ENCODE data around the gene CLCNKA.
"Not testable (repeated sequence)": the region's sequence is repeated elsewhere in the genome, so short reads cannot be mapped to it uniquely, and the experiment has no call there.

Gene CLCNKA

DNA sequence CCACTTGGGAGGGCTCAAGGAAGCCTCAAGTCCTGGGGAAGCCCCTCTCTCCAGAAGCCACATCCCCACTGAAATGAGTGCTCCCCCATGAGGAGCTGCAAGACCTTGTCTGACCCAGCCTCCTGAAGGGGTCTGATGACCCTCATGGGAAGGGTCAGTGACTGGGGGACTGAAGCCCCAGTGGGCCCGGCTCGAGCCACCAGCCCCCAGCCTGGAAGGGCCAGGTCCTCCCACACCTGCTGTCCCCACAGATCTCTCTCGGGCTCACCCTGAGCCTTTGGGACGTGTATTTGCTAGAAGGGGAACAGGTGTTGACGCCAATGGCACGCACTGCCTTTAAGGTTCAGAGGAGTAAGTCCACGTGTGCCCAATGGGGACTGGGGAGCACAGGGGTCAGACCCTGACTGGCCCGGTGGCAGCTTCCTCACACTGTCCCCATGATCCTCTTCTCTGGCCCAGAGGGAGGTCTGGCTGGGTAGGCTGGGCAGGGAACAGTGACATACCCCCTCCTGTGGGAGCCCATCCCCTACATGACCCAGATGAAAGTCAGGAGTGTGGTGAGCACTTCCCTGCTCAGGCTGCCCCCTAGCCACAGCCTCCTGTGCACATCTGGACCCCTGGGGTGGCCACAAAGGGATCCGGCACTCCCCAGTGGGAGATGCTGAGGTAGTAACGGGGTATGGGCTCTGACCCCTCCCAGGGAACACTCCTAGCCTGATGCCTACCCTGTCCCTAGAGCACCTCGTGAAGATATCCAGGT lies 30.2 kb upstream of the CLCNKA start:
- Mint-ChIP-seq H3K36me3 (ENCODE audit: insufficient read depth) (no peaks in the 10 kb centered on the region), H3K27me3 (peaks cover 0 to 38% of the 10 kb centered on the region in 2 donors), H3K4me1 (ENCODE audit: low read depth in 2 of 2) (no peaks in the 10 kb centered on the region), H3K27ac (peak overlapping the region in 1 of 2 donors; percentile 55), H3K9me3 (no peaks in the 10 kb centered on the region), H3K4me3 (no peak overlapping the region)
- DNase-seq: no peak
- ATAC-seq (replicated peaks): no peak

DNA sequence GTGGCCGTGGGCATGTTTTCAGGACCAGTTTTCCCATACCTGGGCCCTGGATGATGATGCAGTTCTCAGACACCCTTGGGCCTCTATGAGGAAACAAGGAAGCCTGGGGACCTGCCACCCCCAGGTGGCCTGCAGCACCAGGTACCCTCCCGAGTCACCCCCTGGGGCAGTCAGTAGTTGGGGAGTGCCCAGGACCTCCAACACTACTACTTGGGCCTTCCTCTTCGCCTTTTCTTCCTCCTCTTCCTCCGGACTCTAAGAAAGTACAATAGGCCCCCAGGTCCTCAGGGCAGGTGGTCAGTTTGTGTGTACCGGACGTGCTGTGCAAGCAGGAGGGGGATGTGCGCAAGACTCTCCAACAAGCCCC lies 29.7 kb upstream of the CLCNKA start:
- Mint-ChIP-seq H3K4me1 (ENCODE audit: low read depth in 2 of 2) (no peaks in the 10 kb centered on the region), H3K9me3 (no peaks in the 10 kb centered on the region), H3K27me3 (peaks cover 0 to 38% of the 10 kb centered on the region in 2 donors), H3K27ac (peak overlapping the region in 1 of 2 donors; percentile 55), H3K36me3 (ENCODE audit: insufficient read depth) (no peaks in the 10 kb centered on the region), H3K4me3 (no peak overlapping the region)
- ATAC-seq (replicated peaks) (no peak), DNase-seq (no peak)

DNA sequence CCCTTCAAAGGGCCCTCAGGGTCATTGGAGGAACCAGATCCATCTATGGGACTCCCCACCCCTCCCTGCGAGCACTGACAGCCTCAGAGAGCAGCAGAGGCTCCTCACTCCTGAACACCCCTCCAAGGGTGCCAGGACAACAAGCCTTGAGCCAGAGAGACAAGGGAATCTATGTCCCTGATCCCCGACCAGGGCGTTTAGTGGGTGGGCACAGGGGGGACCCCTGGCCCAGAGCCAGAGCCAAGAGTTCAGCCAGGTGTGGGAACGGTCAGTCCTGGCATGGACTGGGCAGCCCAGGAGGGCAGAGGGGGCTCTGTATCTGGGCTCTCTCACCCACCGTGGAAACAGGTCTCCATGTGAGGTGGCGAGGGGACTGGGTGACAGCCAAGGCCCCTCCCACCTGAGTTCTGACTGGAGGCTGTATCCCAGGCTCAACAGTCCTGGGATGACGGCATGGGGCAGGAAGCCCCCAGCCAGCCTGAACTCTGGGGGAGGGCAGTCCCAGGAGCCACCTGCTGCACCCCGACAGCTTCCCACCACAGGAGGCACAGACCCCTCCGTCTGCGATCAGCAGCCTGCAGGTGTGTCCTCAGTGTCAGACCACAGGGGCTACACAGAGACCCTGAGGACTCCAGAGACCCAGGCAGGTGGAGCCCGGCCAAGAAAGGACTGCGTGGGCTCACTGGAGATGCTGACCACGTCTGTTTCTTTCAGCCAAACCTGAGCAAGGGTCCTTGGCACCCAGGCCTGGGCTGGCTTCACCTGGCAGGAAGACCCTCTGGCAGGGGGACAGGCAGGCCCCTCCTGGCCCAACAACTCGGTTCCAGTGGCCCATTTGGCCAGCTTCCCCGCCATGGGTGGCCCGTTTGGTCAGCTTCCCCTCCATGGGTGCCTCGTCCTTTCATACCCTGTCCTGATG lies 29.0 kb upstream of the CLCNKA start:
- Mint-ChIP-seq H3K9me3 (no peaks in the 10 kb centered on the region), H3K27ac (peak overlapping the region in 1 of 2 donors; percentile 55), H3K4me3 (no peak overlapping the region), H3K27me3 (peaks cover 0 to 44% of the 10 kb centered on the region in 2 donors), H3K4me1 (ENCODE audit: low read depth in 2 of 2) (no peaks in the 10 kb centered on the region), H3K36me3 (ENCODE audit: insufficient read depth) (no peaks in the 10 kb centered on the region)
- DNase-seq (no peak), ATAC-seq (replicated peaks) (no peak)

DNA sequence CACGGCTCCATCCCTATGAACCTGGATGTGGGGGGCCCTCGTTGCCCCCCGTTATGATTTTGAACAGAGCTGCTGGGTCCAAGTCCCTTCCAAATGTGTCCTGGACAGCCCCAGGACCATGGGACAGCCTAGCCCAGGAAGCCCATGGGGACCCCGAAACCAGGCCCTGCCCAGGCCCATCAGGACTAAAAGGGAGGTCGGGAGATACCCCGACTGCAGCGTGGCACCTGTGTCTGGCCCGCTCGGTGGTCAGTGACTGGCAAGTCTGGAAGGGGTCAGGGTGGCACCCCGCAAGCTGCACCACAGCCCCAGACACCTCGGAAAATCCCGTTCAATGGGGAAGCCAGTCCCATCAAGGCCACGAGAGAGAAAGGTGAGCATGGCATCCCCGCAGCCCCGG lies 28.2 kb upstream of the CLCNKA start:
- no peaks in the 10 kb centered on the region for H3K36me3 Mint-ChIP-seq (ENCODE audit: insufficient read depth)
- ATAC-seq (replicated peaks) (no peak), DNase-seq (no peak)
- H3K4me3 Mint-ChIP-seq: no peak overlapping the region
- H3K27me3 Mint-ChIP-seq: peaks cover 0 to 46% of the 10 kb centered on the region in 2 donors
- H3K9me3 Mint-ChIP-seq: no peaks in the 10 kb centered on the region
- H3K27ac Mint-ChIP-seq: no peak overlapping the region
- no peaks in the 10 kb centered on the region for H3K4me1 Mint-ChIP-seq (ENCODE audit: low read depth in 2 of 2)

DNA sequence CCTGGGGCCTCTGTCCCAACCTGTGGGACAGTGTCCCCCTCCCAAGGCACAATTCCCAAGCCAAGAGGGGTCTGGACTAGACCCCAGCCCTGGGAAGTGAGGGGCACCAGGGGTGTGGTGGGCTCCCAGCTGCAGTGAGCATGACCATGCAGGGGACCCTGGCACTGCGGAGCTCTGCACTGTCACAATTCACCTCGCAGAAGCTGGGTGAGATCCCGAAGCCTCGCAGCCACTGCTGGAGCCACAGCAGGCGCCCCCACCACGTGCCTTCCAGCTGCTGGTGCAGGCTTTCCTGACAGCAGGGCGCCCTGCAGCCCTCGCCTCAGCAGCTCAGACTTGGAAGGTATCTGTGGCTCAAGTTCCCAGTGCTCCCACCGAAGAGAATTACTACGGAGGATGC lies 27.8 kb upstream of the CLCNKA start:
- no peak overlapping the region for H3K4me3 Mint-ChIP-seq
- DNase-seq (no peak), ATAC-seq (replicated peaks) (no peak)
- no peaks in the 10 kb centered on the region for H3K4me1 Mint-ChIP-seq (ENCODE audit: low read depth in 2 of 2)
- H3K9me3 Mint-ChIP-seq: no peaks in the 10 kb centered on the region
- no peak overlapping the region for H3K27ac Mint-ChIP-seq
- H3K36me3 Mint-ChIP-seq (ENCODE audit: insufficient read depth): no peaks in the 10 kb centered on the region
- H3K27me3 Mint-ChIP-seq: peaks cover 0 to 42% of the 10 kb centered on the region in 2 donors

DNA sequence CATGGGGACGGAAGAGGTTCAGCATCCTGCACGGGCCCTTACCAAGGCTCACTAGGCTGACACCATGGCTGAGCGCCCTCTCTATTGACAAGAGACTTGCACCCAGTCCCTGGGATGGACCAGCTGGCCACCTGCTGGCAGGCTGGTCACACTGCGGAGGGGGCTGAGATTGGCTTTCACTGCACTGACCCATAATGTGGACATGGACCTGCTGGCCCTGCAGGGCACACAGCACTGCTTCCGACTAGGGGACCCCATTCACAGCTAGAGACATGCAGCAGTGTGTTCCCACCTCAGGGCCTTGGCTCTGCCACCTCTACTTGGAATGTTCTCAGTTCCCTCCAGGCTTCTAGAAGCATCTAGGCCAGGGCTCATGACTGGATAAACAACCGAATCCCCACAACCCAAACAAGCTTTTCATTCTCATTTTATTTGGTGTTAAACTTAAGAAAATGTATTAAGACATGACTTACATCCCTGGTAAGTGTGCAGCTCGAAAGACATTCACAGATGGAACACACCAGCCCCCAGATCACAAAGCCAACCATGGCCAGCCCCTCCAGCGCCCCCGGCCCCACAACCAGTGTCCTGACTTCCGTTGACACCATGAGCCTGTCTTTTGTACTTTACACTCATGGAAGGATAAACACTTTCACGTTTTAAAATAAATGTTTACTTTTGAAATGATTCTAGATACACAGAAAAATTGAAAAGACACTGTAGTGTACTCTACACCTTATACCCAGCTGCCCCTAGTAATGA lies 27.1 kb upstream of the CLCNKA start:
- H3K27me3 Mint-ChIP-seq: peaks cover 0 to 37% of the 10 kb centered on the region in 2 donors
- ATAC-seq (replicated peaks): peak; percentile 58
- peak; percentile 15 to 29 (median 29) for DNase-seq
- H3K9me3 Mint-ChIP-seq: no peaks in the 10 kb centered on the region
- no peak overlapping the region for H3K4me3 Mint-ChIP-seq
- no peaks in the 10 kb centered on the region for H3K4me1 Mint-ChIP-seq (ENCODE audit: low read depth in 2 of 2)
- H3K27ac Mint-ChIP-seq: peak overlapping the region in 1 of 2 donors; percentile 71
- H3K36me3 Mint-ChIP-seq (ENCODE audit: insufficient read depth): no peaks in the 10 kb centered on the region

DNA sequence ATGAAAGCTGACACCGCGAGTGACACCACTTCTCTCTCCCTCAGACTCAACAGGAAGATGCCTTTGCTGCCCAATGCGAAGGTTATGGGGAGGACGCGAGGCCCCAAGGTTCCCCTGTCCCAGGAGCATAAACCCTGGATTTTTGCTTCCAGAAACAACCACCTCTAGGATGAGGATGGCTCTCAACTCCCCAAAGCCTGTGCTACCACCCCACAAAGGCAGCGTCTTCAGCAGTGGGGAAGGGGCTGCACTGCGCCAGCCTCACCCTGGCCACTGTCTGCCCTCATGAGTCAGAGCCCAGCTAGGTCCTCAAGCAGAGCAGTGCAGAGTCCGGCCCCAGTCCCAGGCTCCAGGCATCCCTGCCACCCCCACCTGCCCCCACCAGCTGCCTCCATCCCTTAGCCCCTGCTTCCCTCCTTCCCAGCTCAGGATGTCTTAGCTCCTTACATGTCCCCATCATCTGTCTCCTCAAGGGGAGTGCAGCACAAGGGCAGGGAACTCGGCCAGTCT lies 24.7 kb upstream of the CLCNKA start:
- ATAC-seq (replicated peaks) (no peak), DNase-seq (no peak)
- H3K9me3 Mint-ChIP-seq: no peaks in the 10 kb centered on the region
- peaks cover 0 to 28% of the 10 kb centered on the region in 2 donors for H3K27me3 Mint-ChIP-seq
- H3K36me3 Mint-ChIP-seq (ENCODE audit: insufficient read depth): no peaks in the 10 kb centered on the region
- H3K4me3 Mint-ChIP-seq: no peak overlapping the region
- H3K27ac Mint-ChIP-seq: no peak overlapping the region
- no peaks in the 10 kb centered on the region for H3K4me1 Mint-ChIP-seq (ENCODE audit: low read depth in 2 of 2)

DNA sequence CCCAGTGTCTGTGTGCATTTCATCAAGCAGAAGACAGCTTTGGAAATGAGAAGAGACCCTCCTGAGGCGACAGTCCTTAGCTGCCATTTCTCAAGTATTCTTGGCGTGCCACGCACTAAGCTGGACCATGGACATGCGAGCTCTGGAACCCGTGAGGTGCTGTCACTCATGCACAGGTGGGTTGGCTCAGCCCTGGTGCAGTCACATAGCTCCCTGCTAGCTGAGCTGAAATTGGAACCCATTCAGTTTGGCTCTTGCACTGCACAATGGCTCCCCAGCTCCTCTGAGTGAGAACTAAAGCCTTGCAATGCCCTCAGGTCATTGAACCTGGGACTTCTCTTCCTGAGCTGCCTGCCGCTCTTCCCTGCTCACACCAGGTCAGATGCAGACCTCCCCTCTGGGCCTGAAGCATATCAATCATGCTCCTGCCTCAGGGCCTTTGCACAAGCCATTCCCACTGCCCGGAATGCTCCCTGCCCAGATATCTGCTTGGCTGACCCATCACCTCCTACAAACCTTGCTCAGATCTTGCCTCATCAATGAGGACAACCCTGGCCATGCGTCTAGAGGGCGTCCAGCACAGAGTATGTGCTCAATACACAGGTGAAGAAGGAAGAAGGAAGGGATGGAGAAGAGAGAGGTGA lies 24.1 kb upstream of the CLCNKA start:
- Mint-ChIP-seq H3K9me3 (no peaks in the 10 kb centered on the region), H3K27me3 (peaks cover 0 to 26% of the 10 kb centered on the region in 2 donors), H3K36me3 (ENCODE audit: insufficient read depth) (no peaks in the 10 kb centered on the region), H3K4me3 (no peak overlapping the region), H3K27ac (no peak overlapping the region), H3K4me1 (ENCODE audit: low read depth in 2 of 2) (no peaks in the 10 kb centered on the region)
- DNase-seq (no peak), ATAC-seq (replicated peaks) (no peak)

DNA sequence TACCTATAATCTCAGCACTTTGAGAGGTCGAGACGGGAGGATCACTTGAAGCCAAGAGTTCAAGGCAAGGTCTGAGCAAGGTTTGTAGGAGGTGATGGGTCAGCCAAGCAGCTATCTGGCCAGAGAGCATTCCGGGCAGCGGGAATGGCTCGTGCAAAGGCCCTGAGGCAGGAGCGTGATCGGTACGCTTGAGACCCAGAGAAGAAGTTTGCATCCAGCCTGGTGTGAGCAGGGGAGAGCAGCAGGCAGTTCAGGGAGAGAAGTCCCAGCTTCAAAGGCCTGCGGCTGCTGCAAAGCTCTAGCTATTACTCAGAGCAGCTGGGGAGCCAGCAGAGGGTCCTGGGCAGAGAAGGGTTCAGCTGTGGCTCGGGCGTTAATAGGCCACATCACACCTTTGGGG lies 22.9 kb upstream of the CLCNKA start:
- no peak for ATAC-seq (replicated peaks)
- H3K27me3 Mint-ChIP-seq: peaks cover 0 to 26% of the 10 kb centered on the region in 2 donors

DNA sequence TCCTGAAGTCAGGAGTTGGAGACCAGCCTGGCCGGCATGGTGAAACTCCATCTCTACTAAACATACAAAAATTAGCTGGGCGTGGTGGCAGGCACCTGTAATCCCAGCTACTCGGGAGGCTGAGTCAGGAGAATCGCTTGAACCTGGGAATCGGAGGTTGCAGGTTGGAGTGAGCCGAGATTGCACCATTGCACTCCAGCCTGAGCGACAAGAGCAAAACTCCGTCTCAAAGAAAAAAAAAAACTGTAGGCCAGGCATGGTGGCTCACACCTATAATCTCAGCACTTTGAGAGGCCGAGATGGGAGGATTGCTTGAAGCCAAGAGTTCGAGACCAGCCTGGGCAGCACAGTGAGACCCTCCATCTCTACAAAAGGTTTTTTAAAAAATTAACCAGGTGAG lies 20.6 kb upstream of the CLCNKA start:
- peaks cover 0 to 29% of the 10 kb centered on the region in 2 donors for H3K27me3 Mint-ChIP-seq
- DNase-seq; H3K4me1 Mint-ChIP-seq (ENCODE audit: low read depth in 2 of 2); H3K9me3 Mint-ChIP-seq; H3K27ac Mint-ChIP-seq; H3K4me3 Mint-ChIP-seq; H3K36me3 Mint-ChIP-seq (ENCODE audit: insufficient read depth); ATAC-seq (replicated peaks): not testable (repeated sequence)

More for the DNA sequence above, 22.9 kb upstream of the CLCNKA start:
- no peaks in the 10 kb centered on the region for H3K36me3 Mint-ChIP-seq (ENCODE audit: insufficient read depth)
- no peak overlapping the region for H3K4me3 Mint-ChIP-seq
- no peaks in the 10 kb centered on the region for H3K9me3 Mint-ChIP-seq
- H3K27ac Mint-ChIP-seq: no peak overlapping the region
- no peaks in the 10 kb centered on the region for H3K4me1 Mint-ChIP-seq (ENCODE audit: low read depth in 2 of 2)
- DNase-seq: no peak

DNA sequence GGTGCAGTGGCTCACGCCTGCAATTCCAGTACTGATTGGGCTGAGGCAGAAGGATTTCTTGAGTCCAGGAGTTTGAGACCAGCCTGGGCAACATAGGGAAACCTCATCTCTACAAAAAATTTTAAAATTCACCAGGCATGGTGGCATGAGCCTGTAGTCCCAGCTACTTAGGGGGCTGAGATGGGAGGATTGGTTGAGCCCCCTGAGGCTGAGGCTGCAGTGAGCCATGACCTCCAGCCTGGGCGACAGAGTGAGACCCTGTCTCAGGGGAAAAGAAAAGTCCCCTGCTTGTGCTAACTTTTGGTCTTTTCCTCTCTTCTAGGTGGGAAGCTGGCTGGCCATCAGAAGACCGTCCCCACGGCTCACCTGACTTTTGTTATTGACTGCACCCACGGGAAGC lies 16.2 kb upstream of the CLCNKA start:
- ATAC-seq (replicated peaks) (no peak), DNase-seq (no peak)
- Mint-ChIP-seq H3K27me3 (peaks cover 0 to 33% of the 10 kb centered on the region in 2 donors), H3K4me1 (ENCODE audit: low read depth in 2 of 2) (peaks cover 2 to 4% of the 10 kb centered on the region in 2 donors), H3K36me3 (ENCODE audit: insufficient read depth) (no peaks in the 10 kb centered on the region), H3K27ac (no peak overlapping the region), H3K4me3 (no peak overlapping the region), H3K9me3 (no peaks in the 10 kb centered on the region)

DNA sequence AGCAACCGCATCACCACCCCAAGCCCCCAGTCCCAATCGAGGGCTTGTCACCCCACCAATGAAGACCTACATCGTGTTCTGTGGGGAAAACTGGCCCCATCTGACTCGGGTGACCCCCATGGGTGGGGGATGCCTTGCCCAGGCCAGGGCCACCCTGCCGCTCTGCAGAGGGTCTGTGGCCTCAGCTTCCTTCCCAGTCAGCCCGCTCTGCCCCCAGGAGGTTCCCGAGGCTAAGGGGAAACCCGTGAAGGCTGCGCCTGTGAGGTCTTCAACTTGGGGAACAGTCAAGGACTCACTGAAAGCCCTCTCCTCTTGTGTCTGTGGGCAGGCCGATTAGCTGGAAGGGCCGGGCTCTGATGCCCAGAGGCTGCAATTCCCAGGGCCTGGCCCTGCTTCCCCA lies 15.8 kb upstream of the CLCNKA start:
- peaks cover 2 to 4% of the 10 kb centered on the region in 2 donors for H3K4me1 Mint-ChIP-seq (ENCODE audit: low read depth in 2 of 2)
- ATAC-seq (replicated peaks) (no peak), DNase-seq (no peak)
- H3K36me3 Mint-ChIP-seq (ENCODE audit: insufficient read depth): no peaks in the 10 kb centered on the region
- H3K27me3 Mint-ChIP-seq: peaks cover 0 to 29% of the 10 kb centered on the region in 2 donors
- H3K4me3 Mint-ChIP-seq: no peak overlapping the region
- H3K9me3 Mint-ChIP-seq: no peaks in the 10 kb centered on the region
- H3K27ac Mint-ChIP-seq: no peak overlapping the region
